Globus pallidus (tissue), 1 donor: ENCODE results near the gene MYOF.
A peak's percentile ranks its signal among the peaks of the same experiment; 100 is the strongest.

Experiments
- DNase-seq: peaks from one replicate; pipeline ENCODE4 v3.0.0-alpha.2; 2015; ENCODE audit warnings: low spot score

Gene MYOF

GRCh38 chr10:93482145-93482834, at the start of gene MYOF:
TSS of gene MYOF (minus strand) at chr10:93482334. CDS start at chr10:93482194, 140 bp downstream.
- peak; percentile 58 for DNase-seq

- DNase-seq, result no peak
Measured at GRCh38 chr10:93518531-93518930, 36.4 kb upstream of the MYOF start.

GRCh38 chr10:93516006-93516380, 33.9 kb upstream of the MYOF start:
- no peak for DNase-seq

GRCh38 chr10:93515071-93516005, 33.2 kb upstream of the MYOF start:
- peak; percentile 38 for DNase-seq

GRCh38 chr10:93514521-93514920, 32.4 kb upstream of the MYOF start:
- DNase-seq, result no peak

- DNase-seq, result no peak
Measured at GRCh38 chr10:93513091-93513490, 31.0 kb upstream of the MYOF start.

GRCh38 chr10:93512565-93512964, 30.4 kb upstream of the MYOF start:
- DNase-seq, result no peak

- no peak for DNase-seq
Measured at GRCh38 chr10:93509816-93510215, 27.7 kb upstream of the MYOF start.

GRCh38 chr10:93505075-93505474, 22.9 kb upstream of the MYOF start:
- DNase-seq, result no peak

GRCh38 chr10:93503075-93503474, 20.9 kb upstream of the MYOF start:
- no peak for DNase-seq

GRCh38 chr10:93501650-93502049, 19.5 kb upstream of the MYOF start:
- DNase-seq, result no peak

- DNase-seq, result no peak
Measured at GRCh38 chr10:93498166-93498565, 16.0 kb upstream of the MYOF start.

GRCh38 chr10:93496322-93497041, 14.3 kb upstream of the MYOF start, which contains the start of gene CEP55:
TSS of gene CEP55 (plus strand) at chr10:93496612. CDS start at chr10:93500052, 3,440 bp downstream.
- DNase-seq, result peak; percentile 86

- DNase-seq, result no peak
Measured at GRCh38 chr10:93495654-93496321, 13.7 kb upstream of the MYOF start.

- no peak for DNase-seq
Measured at GRCh38 chr10:93494494-93494893, 12.4 kb upstream of the MYOF start.

GRCh38 chr10:93493162-93493561, 11.0 kb upstream of the MYOF start:
- DNase-seq, result no peak

- no peak for DNase-seq
Measured at GRCh38 chr10:93491602-93492121, 9.5 kb upstream of the MYOF start.

- no peak for DNase-seq
Measured at GRCh38 chr10:93488956-93489528, 6.9 kb upstream of the MYOF start.

- DNase-seq, result no peak
Measured at GRCh38 chr10:93485690-93486089, 3.6 kb upstream of the MYOF start.

- no peak for DNase-seq
Measured at GRCh38 chr10:93481637-93482144, 443 bp downstream of the MYOF start.

GRCh38 chr10:93478873-93479272, 3.3 kb downstream of the MYOF start:
- no peak for DNase-seq
